ENCODE data around the gene PRDM16.
"Not testable (repeated sequence)": the region's sequence is repeated elsewhere in the genome, so short reads cannot be mapped to it uniquely, and the experiment has no call there.

Gene PRDM16

GRCh38 chr1:3084726-3085125 lies 15.7 kb downstream of the PRDM16 start:
- DNase-seq, result no peak

GRCh38 chr1:3085721-3086120 lies 16.7 kb downstream of the PRDM16 start:
- no peak for DNase-seq

- no peak for DNase-seq
Measured at GRCh38 chr1:3086272-3086974, 17.4 kb downstream of the PRDM16 start.

DNA sequence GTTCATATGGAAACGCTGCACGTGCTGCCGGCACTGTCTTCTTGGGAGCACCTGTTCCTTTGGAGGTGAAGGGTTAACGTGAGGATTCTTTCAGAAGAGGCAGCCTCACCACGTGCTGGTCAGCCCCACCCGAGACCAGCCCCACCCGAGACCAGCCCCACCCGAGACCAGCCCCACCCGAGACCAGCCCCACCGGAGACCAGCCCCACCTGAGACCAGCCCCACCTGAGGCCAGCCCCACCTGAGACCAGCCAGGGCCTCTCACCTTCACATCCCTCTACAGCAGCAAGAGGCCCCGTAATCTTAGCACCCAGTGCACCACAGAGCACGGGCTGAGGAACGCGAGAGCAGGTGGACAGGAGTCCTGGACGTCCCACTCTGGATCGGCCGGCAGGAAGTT lies 18.0 kb downstream of the PRDM16 start:
- no peak for DNase-seq

- DNase-seq, result not testable (repeated sequence)
Measured at GRCh38 chr1:3087946-3088668, 19.1 kb downstream of the PRDM16 start.

DNA sequence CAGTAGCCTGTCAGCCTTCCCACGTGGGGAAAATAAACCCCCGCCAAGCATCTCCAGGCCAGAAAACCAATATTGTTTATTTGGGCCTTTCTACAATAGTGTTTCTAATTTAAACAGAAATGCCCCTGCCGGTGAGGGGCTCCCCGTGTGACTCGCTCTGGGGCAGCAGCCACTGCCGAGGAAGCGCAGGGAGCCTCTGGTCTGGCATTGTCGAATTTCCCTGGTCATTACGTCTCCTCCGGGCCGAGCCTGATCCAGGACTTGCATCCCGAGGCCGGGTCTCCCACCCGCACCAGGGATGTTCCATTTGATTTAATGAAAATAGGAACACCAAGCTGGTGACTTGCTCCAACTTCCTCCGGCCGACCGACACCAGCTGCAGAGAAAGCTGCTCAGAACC lies 20.5 kb downstream of the PRDM16 start:
- no peak for DNase-seq

- DNase-seq, result no peak
Measured at GRCh38 chr1:3091334-3091733, 22.3 kb downstream of the PRDM16 start.

DNA sequence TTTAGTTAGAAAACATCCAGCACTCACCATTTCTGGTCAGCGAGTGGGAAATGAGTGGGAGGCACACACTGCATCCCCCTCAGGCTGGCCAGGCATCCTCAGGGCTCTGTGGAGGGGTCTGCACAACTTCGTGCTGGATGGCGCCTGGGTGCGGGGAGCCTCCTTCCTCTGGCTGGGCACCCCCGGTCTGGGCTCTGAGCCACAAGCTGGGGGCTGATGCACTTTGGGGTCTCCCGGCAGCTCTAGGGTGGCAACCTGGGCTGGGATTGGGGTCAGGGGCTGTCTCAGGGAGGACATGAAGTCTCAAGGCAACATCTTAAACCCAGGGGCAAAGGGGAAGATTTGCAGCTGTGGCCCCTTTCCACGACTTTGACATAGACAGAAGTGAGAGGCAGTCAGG lies 23.5 kb downstream of the PRDM16 start:
- DNase-seq, result no peak

GRCh38 chr1:3093898-3094626 lies 25.1 kb downstream of the PRDM16 start:
- no peak for DNase-seq

GRCh38 chr1:3094863-3095780 lies 26.1 kb downstream of the PRDM16 start:
- DNase-seq, result no peak

DNA sequence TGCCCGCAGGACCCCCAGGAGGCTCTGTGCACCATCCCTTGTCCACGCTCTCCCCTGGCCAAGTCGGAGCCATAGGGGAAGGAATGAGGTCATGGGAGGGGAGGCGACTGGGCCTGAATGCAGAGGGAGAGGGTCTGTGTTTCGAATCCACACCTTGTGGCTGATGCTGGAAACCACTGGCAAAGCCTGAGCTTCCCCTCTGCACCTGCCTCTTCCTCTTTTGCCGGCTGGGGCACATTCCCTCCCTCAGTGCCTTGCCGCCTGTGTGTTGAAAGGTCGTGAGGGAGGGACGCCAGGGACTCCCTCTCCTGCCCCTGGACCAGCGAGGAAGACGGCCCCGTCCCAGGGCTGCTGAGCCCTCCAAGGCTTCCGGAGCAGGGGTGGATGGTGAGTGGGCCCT lies 27.3 kb downstream of the PRDM16 start:
- DNase-seq, result no peak

DNA sequence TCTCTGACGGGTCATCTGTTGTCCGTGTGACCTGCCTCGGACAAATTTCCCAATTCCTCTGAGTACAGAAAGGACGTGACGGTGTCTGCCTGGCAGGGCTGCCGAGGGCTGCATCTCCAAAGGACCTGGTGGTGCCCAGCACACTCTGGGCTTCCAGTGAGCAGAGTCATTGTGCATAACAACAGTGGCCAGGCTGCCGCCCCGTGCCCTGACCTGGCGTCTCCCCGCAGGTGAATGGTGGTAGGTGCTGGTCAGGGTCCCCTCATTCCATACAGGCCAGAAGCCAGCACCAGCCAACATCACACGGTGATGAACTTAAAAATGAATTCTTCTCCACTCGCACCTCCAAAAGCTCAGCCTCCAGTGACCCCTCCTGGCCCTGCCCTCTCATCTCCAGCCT lies 28.2 kb downstream of the PRDM16 start:
- no peak for DNase-seq

DNA sequence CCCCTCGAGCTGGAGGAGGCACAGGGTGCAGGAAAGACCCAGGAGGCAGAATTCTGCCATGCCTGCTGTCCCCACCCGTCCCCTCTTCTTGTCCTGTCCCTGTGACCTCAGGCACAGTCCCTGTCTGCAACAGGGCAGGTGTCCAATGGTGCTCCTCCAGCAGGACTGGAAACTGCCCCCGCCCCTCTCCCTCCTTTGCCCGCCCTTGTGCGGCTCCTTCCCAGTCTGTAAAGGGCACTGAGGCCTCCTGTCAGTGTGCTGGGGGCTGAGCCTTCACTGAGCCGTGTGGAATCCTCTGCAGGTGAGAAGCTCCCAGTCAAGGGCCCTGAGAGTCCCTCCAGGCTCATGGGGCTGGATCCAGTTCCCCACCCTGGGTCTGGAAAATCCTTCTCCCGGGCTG lies 28.9 kb downstream of the PRDM16 start:
- DNase-seq, result no peak

DNA sequence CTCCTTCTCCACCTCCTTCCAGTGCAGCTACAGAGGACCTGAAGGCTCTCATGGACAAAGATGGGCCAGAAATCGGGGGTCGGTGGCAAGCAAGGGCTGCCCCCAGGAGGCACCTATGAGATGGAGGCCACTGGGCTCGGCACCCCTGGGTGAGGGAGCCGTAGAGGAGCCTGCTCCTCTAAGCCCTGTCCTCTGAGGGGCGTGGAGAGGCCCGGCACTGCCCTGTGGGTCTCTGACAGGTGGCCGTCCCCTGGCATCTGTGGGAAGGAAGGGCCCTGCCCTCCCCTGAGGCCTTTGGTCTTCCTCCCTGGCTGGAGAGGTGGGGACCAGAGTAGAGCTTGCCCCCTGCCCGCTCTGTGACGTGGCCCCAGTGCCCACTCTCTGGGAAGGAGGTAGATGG lies 30.9 kb downstream of the PRDM16 start:
- DNase-seq, result no peak

- DNase-seq, result no peak
Measured at GRCh38 chr1:3101124-3101939, 32.3 kb downstream of the PRDM16 start.

GRCh38 chr1:3102641-3103040 lies 33.6 kb downstream of the PRDM16 start:
- DNase-seq, result no peak

DNA sequence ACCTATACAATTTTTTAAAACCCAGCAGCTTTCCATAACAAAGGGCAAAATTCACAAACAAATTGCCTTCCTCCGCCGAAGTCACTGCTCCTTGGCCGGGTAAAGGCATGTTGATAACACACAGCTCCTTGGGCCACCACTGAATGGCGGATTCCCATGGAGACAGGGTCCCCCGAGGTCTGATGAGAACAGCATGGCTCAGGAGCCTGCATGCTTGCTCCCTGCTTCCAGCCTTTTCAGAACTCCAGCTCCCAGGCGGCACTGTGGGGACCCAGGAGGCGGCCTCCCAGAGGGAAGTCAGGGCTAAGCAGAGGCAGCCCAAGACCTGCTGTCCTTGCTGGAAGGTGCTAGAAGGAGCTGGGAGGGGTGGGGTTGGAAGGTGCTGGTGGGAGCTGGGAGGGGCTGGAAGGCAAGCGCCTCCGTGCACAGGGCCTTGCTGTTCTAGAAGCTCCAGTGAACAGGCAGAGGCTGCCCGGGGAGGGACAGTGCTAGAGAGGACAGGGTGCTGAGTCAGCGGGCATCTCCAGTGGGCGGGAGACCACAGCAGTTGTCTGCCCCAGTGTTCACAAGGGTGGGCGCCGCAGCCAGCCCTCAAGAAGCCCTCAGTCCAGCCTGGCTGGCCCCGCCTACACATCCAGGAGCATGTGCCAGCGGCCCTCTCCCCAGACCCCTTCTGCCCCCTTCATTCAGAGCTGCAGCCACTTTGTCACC lies 35.1 kb downstream of the PRDM16 start:
- DNase-seq, result no peak

DNA sequence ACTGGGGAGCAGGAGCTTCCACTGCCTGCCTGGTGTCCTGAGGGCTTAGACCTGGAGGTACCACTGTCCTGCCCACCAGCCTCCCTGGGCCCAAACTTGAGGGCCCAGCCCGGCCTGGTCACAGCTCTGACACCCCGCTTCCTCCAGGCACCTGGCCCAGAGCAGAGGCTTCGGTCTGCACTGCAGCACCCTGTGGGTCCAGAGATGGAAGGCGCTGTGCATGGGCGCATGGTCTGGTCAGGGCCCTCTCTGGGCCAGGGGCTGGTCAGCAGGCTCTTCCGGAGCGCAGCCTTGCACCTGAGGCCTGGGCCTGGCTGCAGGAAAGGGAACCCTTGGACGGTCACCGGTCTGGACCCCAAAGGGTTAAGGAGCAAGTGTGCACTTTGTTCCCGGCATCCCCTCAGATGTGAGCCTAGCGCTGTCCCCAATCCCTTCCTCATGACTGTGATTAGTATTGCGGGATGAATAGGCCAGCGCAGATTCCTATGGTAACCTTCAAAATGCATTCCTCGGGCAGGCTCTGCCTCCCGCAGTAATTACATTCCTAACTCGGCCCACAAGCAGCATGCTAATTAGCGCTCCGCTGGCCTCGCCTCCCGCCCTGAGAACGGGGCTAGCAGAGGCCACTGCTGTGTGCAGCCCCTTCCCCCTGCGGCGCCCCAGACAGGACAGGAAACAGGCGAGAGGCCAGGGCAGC lies 36.3 kb downstream of the PRDM16 start:
- DNase-seq, result no peak

- no peak for DNase-seq
Measured at GRCh38 chr1:3106216-3106615, 37.2 kb downstream of the PRDM16 start.

DNA sequence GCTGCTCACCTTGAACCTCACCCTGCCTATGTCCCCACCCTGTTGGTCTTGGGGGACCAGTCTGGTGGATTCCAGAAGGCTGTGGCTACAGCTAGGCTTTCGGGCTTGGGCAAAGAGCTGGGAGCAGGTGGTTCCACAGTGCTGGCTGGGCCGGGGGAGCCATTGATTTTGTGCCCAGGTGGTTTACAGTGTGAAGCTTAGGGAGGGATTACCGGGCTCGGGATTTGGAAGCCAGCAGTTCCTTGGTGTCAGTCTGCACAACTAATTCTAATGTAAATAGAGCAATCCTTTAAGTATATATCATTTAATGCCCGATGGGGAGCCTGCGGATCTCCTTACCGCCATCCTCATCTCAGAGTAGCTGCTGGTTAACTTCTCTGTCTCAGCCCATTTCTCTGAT lies 38.2 kb downstream of the PRDM16 start:
- no peak for DNase-seq

DNA sequence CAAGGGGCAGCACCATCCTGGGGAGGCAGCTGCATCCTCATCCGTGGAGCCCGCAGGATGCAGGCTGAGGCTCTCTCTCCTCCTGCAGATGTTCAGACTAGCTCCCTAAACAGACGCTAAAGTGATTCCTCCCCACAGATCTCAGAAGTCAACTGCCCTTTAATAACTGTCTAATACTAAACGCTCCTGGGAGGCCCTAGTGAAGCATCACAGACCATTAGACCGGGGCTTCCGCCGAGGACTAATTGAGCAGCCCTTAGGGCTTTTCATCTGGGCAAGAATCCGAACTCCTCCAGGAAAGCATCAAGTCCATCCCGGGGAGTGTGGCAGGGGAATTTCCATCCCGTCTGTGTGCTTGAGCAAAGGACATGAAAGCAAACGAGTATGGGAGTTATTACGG lies 40.4 kb downstream of the PRDM16 start:
- DNase-seq, result no peak
